SU-DHL-6 (cell line): ENCODE measurements around the gene TLDC2.
A peak's percentile ranks its signal among the peaks of the same experiment; 100 is the strongest.
"Not testable (repeated sequence)": the region's sequence is repeated elsewhere in the genome, so short reads cannot be mapped to it uniquely, and the experiment has no call there.

Source experiments
- H2AFZ ChIP-seq: fragments of 200-600 bp; sonication (generic); 2 replicates; pipeline ENCODE4 v1.6.1; 2014; ENCODE audit warnings: low read depth, mild to moderate bottlenecking, moderate library complexity, mixed read lengths, antibody characterized with exemption, low read length; ENCODE audit not compliant: severe bottlenecking
- H3F3A ChIP-seq: fragments of 200-600 bp; shearing (Covaris generic); 2 replicates; pipeline ENCODE4 v1.6.0; 2016; ENCODE audit warnings: antibody characterized with exemption, mild to moderate bottlenecking; ENCODE audit not compliant: insufficient read depth
- H3K27ac ChIP-seq: fragments of 200-600 bp; sonication (generic); 2 replicates; pipeline ENCODE4 v1.5.1; 2016; ENCODE audit warnings: low read depth, mild to moderate bottlenecking, low read length, moderate library complexity, mixed read lengths
- H3K27me3 ChIP-seq: fragments of 200-600 bp; sonication (generic), shearing (Covaris generic); 2 replicates; pipeline ENCODE4 v1.6.0; 2014; ENCODE audit warnings: mild to moderate bottlenecking, low read length
- H3K36me3 ChIP-seq: fragments of 200-600 bp; sonication (generic); 2 replicates; pipeline ENCODE4 v1.6.1; 2014; ENCODE audit warnings: mild to moderate bottlenecking, low read length, mixed read lengths
- H3K4me2 ChIP-seq: fragments of 300-600, 200-600 bp; shearing (Covaris generic), sonication (generic); 2 replicates; pipeline ENCODE4 v1.6.0; 2014; ENCODE audit warnings: low read length, low read depth, mild to moderate bottlenecking; ENCODE audit not compliant: poor library complexity, severe bottlenecking
- H3K4me3 ChIP-seq: fragments of 200-600 bp; sonication (generic); 2 replicates; pipeline ENCODE4 v1.5.1; 2014; ENCODE audit warnings: antibody characterized with exemption, low read length, mild to moderate bottlenecking, mixed read lengths; ENCODE audit not compliant: insufficient read depth, poor library complexity, severe bottlenecking
- H3K79me2 ChIP-seq: fragments of 200-600 bp; sonication (generic); 2 replicates; pipeline ENCODE4 v1.6.1; 2014; ENCODE audit warnings: mild to moderate bottlenecking, low read length, moderate library complexity; ENCODE audit not compliant: insufficient read depth
- H3K9ac ChIP-seq: fragments of 200-600 bp; sonication (generic); 2 replicates; pipeline ENCODE4 v1.7.0; 2014; ENCODE audit warnings: mild to moderate bottlenecking, low read length
- H3K9me2 ChIP-seq: fragments of 200-600 bp; sonication (generic); replicated peaks from 2 replicates; pipeline ENCODE4 v1.6.1; 2014; ENCODE audit warnings: low read length; ENCODE audit not compliant: insufficient read depth
- H3K9me3 ChIP-seq: fragments of 200-600 bp; sonication (generic); 2 replicates; pipeline ENCODE4 v1.6.1; 2014; ENCODE audit warnings: low read length, mixed read lengths; ENCODE audit not compliant: insufficient read depth
- H4K20me1 ChIP-seq: fragments of 200-600 bp; sonication (generic); 2 replicates; pipeline ENCODE4 v1.6.1; 2014; ENCODE audit warnings: low read depth, mild to moderate bottlenecking, antibody characterized with exemption, low read length, moderate library complexity, mixed read lengths
- EZH2phosphoT487 ChIP-seq: fragments of 200-600 bp; sonication (generic), shearing (Covaris generic); conservative IDR thresholded peaks from 2 replicates; pipeline ENCODE4 v1.6.1; 2018; ENCODE audit warnings: mild to moderate bottlenecking, antibody characterized with exemption, low read length, moderate library complexity, mixed read lengths
- TF ChIP-seq, protein P1 (sequence below): fragments of 200-600 bp; sonication (generic); IDR thresholded peaks from one replicate; pipeline ENCODE4 v1.5.1; 2017; ENCODE audit warnings: antibody characterized with exemption, mild to moderate bottlenecking, low read length, moderate library complexity; ENCODE audit not compliant: insufficient read depth, poor library complexity, severe bottlenecking

The TLDC2 gene

GRCh38 chr20:36835025-36835424, 40.9 kb upstream of the TLDC2 start:
- Histone ChIP-seq H3K9me3 (no peaks in the 10 kb centered on the region), H3F3A (peaks cover 23% of the 10 kb centered on the region), H4K20me1 (no peaks in the 10 kb centered on the region), H3K79me2 (peaks cover 28% of the 10 kb centered on the region; the same call in 1 of the 2 replicates), H3K9me2 (no peaks in the 10 kb centered on the region), H3K9ac (peak overlapping the region; percentile 61), H3K36me3 (no peaks in the 10 kb centered on the region), H2AFZ (peak overlapping the region; percentile 65), H3K4me3 (no peak overlapping the region), H3K27me3 (no peaks in the 10 kb centered on the region), H3K27ac (peak overlapping the region; percentile 87), H3K4me2 (peak overlapping the region; percentile 66)
- TF ChIP-seq, protein P1, sequence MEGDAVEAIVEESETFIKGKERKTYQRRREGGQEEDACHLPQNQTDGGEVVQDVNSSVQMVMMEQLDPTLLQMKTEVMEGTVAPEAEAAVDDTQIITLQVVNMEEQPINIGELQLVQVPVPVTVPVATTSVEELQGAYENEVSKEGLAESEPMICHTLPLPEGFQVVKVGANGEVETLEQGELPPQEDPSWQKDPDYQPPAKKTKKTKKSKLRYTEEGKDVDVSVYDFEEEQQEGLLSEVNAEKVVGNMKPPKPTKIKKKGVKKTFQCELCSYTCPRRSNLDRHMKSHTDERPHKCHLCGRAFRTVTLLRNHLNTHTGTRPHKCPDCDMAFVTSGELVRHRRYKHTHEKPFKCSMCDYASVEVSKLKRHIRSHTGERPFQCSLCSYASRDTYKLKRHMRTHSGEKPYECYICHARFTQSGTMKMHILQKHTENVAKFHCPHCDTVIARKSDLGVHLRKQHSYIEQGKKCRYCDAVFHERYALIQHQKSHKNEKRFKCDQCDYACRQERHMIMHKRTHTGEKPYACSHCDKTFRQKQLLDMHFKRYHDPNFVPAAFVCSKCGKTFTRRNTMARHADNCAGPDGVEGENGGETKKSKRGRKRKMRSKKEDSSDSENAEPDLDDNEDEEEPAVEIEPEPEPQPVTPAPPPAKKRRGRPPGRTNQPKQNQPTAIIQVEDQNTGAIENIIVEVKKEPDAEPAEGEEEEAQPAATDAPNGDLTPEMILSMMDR: no peak
- no peak for TF ChIP-seq EZH2phosphoT487

GRCh38 chr20:36835453-36836198, 40.3 kb upstream of the TLDC2 start:
- H3K79me2 ChIP-seq: peaks cover 28% of the 10 kb centered on the region; the same call in 1 of the 2 replicates
- H3K4me3 ChIP-seq: peak overlapping the region; percentile 45
- H4K20me1 ChIP-seq: no peaks in the 10 kb centered on the region
- H3K27me3 ChIP-seq: no peaks in the 10 kb centered on the region
- H3K9ac ChIP-seq: peak overlapping the region; percentile 61
- peak overlapping the region; percentile 66 for H3K4me2 ChIP-seq
- peak overlapping the region; percentile 65 for H2AFZ ChIP-seq
- H3F3A ChIP-seq: peaks cover 23% of the 10 kb centered on the region
- H3K9me3 ChIP-seq: no peaks in the 10 kb centered on the region
- TF ChIP-seq, protein P1: no peak
- TF ChIP-seq EZH2phosphoT487: no peak
- H3K36me3 ChIP-seq: no peaks in the 10 kb centered on the region
- no peaks in the 10 kb centered on the region for H3K9me2 ChIP-seq
- H3K27ac ChIP-seq: peak overlapping the region; percentile 87

DNA sequence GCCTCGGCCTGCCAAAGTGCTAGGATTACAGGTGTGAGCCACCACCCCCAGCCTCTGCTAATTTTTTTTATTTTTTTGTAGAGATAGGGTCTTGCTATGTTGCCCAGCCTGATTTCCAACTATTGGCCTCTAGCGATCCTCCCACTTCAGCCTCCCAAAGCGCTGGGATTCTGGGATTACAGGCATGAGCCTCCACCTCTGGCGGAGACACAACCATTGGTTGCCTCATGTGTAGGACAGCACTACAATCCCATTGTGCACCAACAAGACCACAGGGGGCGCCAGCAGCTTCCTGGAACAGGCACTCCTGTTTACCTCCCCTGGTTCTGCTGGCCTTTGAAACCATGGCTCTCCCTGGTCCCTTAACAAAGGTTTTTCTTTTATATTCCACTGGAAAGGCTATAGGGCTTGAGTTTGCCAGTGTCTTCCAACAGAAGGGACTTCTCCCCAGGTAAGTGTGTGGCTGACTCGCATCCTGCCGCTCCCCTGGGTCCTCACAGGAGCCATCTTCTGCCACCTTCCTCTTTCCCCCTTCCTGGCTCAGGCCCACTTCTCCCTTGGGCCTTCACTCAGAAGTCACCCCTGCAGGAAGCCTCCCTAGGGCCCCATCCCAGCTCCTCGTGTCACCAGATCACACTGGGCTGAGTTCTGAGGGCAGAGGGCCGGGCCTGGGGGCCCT, 39.2 kb upstream of the TLDC2 start:
- H3K9ac ChIP-seq: peak overlapping the region; percentile 61
- no peak for TF ChIP-seq EZH2phosphoT487
- TF ChIP-seq, protein P1: peak; percentile 65
- no peaks in the 10 kb centered on the region for H3K9me2 ChIP-seq
- H3K4me2 ChIP-seq: peak overlapping the region; percentile 66
- H3K36me3 ChIP-seq: no peaks in the 10 kb centered on the region
- no peaks in the 10 kb centered on the region for H3K9me3 ChIP-seq
- peak overlapping the region; percentile 87 for H3K27ac ChIP-seq
- H3F3A ChIP-seq: peaks cover 29% of the 10 kb centered on the region
- no peaks in the 10 kb centered on the region for H3K27me3 ChIP-seq
- no peak overlapping the region for H2AFZ ChIP-seq
- no peak overlapping the region for H3K4me3 ChIP-seq
- H3K79me2 ChIP-seq: peaks cover 30% of the 10 kb centered on the region; the same call in 1 of the 2 replicates
- H4K20me1 ChIP-seq: no peaks in the 10 kb centered on the region

DNA sequence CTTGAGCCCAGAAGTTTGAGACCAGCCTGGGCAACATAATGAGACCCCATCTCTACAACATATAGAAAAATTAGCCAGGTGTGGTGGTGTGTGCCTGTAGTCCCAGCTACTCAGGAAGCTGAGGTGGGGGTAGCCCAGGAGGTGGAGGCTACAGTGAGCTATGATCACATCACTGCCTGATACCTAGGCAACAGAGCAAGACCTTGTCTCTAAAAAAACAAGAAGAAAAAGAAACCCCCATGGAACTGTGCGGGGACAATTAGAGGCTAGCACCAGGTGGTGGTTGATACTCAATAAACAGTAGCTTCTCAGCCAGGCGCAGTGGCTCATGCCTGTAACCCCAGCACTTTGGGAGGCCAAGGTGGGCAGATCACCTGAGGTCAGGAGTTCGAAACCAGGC, 37.6 kb upstream of the TLDC2 start:
- peaks cover 46% of the 10 kb centered on the region for H3F3A ChIP-seq
- H3K79me2 ChIP-seq: peaks cover 37% of the 10 kb centered on the region; the same call in 1 of the 2 replicates
- not testable (repeated sequence) for H3K9ac ChIP-seq, H3K4me3 ChIP-seq, H4K20me1 ChIP-seq, H2AFZ ChIP-seq, H3K9me2 ChIP-seq, H3K4me2 ChIP-seq, H3K9me3 ChIP-seq, H3K27me3 ChIP-seq, H3K36me3 ChIP-seq
- peak overlapping the region; percentile 62 for H3K27ac ChIP-seq
